Measurements from ENCODE around the gene RBM22. TPM values are rescaled to one million over a fixed set of nuclear protein-coding genes. Genes with fewer than 3 reads are reported as not detected.

RBM22 gene
- total RNA-seq, 1 donor from 2014 or later, result 37.2 TPM

Other genes starting within 250 kb of the RBM22 start
- 91.4 TPM for gene NDST1, start 192.9 kb downstream of the RBM22 start, total RNA-seq
- 36.6 TPM for gene SYNPO, start 60.4 kb downstream of the RBM22 start, total RNA-seq
- gene MYOZ3, start 39.8 kb downstream of the RBM22 start, total RNA-seq, result 51.5 TPM
- 64.5 TPM for gene DCTN4, start 58.0 kb upstream of the RBM22 start, total RNA-seq
- 7.8 TPM for gene SMIM3, start 77.7 kb upstream of the RBM22 start, total RNA-seq
- not detected for gene IRGM, start 145.5 kb upstream of the RBM22 start, total RNA-seq
- 7.8 TPM for gene ZNF300, start 203.9 kb upstream of the RBM22 start, total RNA-seq

Measured in tongue (tissue), 1 donor.